ENCODE results near the gene MECR.

GRCh38 chr1:29254346-29254745 lies 23.6 kb upstream of the MECR start:
- TF ChIP-seq POLR2A (IDR thresholded peaks at IDR 0.05; ENCODE audit: low read depth, low read length), result no peak
- no peak for TF ChIP-seq POLR2AphosphoS5 (IDR thresholded peaks at IDR 0.05; ENCODE audit: low read depth, low read length)

Measured in GM12892 (cell line).